MM.1S (cell line): ENCODE results near the gene DUSP19.

Source experiments
- EZH2 ChIP-seq: fragments of 300-600 bp; sonication (generic); optimal IDR thresholded peaks from 2 replicates; pipeline ENCODE3; 2017; ENCODE audit warnings: low read depth, mild to moderate bottlenecking, antibody characterized with exemption, low read length, mixed read lengths
- EZH2phosphoT487 ChIP-seq: fragments of 300-600 bp; sonication (generic); IDR thresholded peaks from 2 replicates; pipeline ENCODE4 v1.6.1; 2018; ENCODE audit warnings: antibody characterized with exemption, low read length
- TF ChIP-seq, protein P1 (sequence below): fragments of 300-600 bp; sonication (generic); IDR thresholded peaks from 2 replicates; pipeline ENCODE4 v1.5.1; 2016; ENCODE audit warnings: antibody characterized with exemption, low read length, mixed read lengths

DNA sequence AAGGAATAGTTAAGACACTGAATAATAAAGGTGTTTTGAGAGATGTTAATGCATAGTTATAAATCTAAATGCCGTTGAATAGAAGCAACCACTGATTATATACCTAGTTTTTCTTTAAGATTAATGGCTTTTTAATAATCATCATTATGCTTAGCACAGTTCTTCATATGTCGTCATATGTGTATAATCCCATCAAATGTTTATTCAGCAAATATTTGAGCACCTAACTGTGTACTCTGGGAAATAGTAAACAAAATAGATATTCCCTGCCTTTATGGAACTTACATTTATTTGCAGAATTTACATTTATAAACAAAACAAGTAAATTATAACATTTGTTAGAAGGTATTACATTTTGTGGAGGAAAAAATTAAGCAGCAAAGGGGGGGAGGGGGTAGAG lies 55.5 kb downstream of the DUSP19 start:
- TF ChIP-seq, protein P1, sequence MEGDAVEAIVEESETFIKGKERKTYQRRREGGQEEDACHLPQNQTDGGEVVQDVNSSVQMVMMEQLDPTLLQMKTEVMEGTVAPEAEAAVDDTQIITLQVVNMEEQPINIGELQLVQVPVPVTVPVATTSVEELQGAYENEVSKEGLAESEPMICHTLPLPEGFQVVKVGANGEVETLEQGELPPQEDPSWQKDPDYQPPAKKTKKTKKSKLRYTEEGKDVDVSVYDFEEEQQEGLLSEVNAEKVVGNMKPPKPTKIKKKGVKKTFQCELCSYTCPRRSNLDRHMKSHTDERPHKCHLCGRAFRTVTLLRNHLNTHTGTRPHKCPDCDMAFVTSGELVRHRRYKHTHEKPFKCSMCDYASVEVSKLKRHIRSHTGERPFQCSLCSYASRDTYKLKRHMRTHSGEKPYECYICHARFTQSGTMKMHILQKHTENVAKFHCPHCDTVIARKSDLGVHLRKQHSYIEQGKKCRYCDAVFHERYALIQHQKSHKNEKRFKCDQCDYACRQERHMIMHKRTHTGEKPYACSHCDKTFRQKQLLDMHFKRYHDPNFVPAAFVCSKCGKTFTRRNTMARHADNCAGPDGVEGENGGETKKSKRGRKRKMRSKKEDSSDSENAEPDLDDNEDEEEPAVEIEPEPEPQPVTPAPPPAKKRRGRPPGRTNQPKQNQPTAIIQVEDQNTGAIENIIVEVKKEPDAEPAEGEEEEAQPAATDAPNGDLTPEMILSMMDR = no peak
- TF ChIP-seq EZH2phosphoT487 = no peak
- no peak for TF ChIP-seq EZH2
